Measurements from ENCODE around the gene TIAM2.

TIAM2 gene

GRCh38 chr6:155272353-155273232, 277.5 kb downstream of the TIAM2 start:
- TF ChIP-seq, protein P1, sequence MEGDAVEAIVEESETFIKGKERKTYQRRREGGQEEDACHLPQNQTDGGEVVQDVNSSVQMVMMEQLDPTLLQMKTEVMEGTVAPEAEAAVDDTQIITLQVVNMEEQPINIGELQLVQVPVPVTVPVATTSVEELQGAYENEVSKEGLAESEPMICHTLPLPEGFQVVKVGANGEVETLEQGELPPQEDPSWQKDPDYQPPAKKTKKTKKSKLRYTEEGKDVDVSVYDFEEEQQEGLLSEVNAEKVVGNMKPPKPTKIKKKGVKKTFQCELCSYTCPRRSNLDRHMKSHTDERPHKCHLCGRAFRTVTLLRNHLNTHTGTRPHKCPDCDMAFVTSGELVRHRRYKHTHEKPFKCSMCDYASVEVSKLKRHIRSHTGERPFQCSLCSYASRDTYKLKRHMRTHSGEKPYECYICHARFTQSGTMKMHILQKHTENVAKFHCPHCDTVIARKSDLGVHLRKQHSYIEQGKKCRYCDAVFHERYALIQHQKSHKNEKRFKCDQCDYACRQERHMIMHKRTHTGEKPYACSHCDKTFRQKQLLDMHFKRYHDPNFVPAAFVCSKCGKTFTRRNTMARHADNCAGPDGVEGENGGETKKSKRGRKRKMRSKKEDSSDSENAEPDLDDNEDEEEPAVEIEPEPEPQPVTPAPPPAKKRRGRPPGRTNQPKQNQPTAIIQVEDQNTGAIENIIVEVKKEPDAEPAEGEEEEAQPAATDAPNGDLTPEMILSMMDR (IDR thresholded peaks at IDR 0.05; ENCODE audit: poor library complexity, severe bottlenecking): no peak
- no peaks in the 10 kb centered on the region for H3K27me3 ChIP-seq (ENCODE audit: insufficient read depth, poor library complexity, severe bottlenecking)
- DNase-seq (ENCODE audit: low spot score): no peak
- ATAC-seq (ENCODE audit: low read depth): no peak
- H3K4me3 ChIP-seq (ENCODE audit: severe bottlenecking): no peak overlapping the region
- H3K27ac ChIP-seq (ENCODE audit: poor library complexity, severe bottlenecking): peak overlapping the region; percentile 57
- H3K4me1 ChIP-seq (ENCODE audit: insufficient read depth, poor library complexity, severe bottlenecking): peaks cover 30% of the 10 kb centered on the region
- no peaks in the 10 kb centered on the region for H3K9me3 ChIP-seq (ENCODE audit: severe bottlenecking)
- peaks cover 43% of the 10 kb centered on the region for H3K36me3 ChIP-seq (ENCODE audit: low read depth)

GRCh38 chr6:155273431-155273830, 278.3 kb downstream of the TIAM2 start:
- H3K27ac ChIP-seq (ENCODE audit: poor library complexity, severe bottlenecking): peak overlapping the region; percentile 57
- H3K9me3 ChIP-seq (ENCODE audit: severe bottlenecking): no peaks in the 10 kb centered on the region
- H3K27me3 ChIP-seq (ENCODE audit: insufficient read depth, poor library complexity, severe bottlenecking): no peaks in the 10 kb centered on the region
- peak; percentile 76 for ATAC-seq (ENCODE audit: low read depth)
- H3K36me3 ChIP-seq (ENCODE audit: low read depth): peaks cover 44% of the 10 kb centered on the region
- peaks cover 37% of the 10 kb centered on the region for H3K4me1 ChIP-seq (ENCODE audit: insufficient read depth, poor library complexity, severe bottlenecking)
- no peak overlapping the region for H3K4me3 ChIP-seq (ENCODE audit: severe bottlenecking)
- TF ChIP-seq, protein P1 (IDR thresholded peaks at IDR 0.05; ENCODE audit: poor library complexity, severe bottlenecking): no peak
- DNase-seq (ENCODE audit: low spot score): no peak

- H3K4me1 ChIP-seq (ENCODE audit: insufficient read depth, poor library complexity, severe bottlenecking): peaks cover 40% of the 10 kb centered on the region
- H3K27me3 ChIP-seq (ENCODE audit: insufficient read depth, poor library complexity, severe bottlenecking): no peaks in the 10 kb centered on the region
- peaks cover 47% of the 10 kb centered on the region for H3K36me3 ChIP-seq (ENCODE audit: low read depth)
- H3K27ac ChIP-seq (ENCODE audit: poor library complexity, severe bottlenecking): peak overlapping the region; percentile 57
- DNase-seq (ENCODE audit: low spot score): no peak
- no peaks in the 10 kb centered on the region for H3K9me3 ChIP-seq (ENCODE audit: severe bottlenecking)
- H3K4me3 ChIP-seq (ENCODE audit: severe bottlenecking): no peak overlapping the region
- ATAC-seq (ENCODE audit: low read depth): no peak
- TF ChIP-seq, protein P1 (IDR thresholded peaks at IDR 0.05; ENCODE audit: poor library complexity, severe bottlenecking): no peak
Measured at GRCh38 chr6:155274106-155274505, 279.0 kb downstream of the TIAM2 start.

DNA sequence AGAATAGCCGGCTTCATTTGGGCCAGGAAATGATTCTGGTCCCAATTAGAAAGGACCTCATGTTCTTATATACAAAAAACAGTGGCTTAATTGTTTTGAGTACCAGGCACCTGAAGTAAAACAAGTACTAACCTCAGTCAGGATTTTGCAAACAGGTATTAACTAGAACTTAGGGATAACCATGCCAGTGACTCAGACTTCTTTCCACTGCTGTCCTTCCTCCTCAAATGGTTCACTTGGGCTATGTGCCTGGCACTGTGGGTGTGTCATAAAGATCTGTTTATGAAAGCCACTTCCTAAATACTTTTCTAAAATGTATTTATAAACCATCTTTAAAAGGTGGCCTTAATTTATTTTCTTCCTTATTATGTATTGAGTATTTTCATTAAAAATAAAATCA, 279.4 kb downstream of the TIAM2 start:
- DNase-seq (ENCODE audit: low spot score) (no peak), ATAC-seq (ENCODE audit: low read depth) (peak; percentile 79)
- peaks cover 47% of the 10 kb centered on the region for H3K36me3 ChIP-seq (ENCODE audit: low read depth)
- TF ChIP-seq, protein P1 (IDR thresholded peaks at IDR 0.05; ENCODE audit: poor library complexity, severe bottlenecking): no peak
- peak overlapping the region; percentile 57 for H3K27ac ChIP-seq (ENCODE audit: poor library complexity, severe bottlenecking)
- H3K4me3 ChIP-seq (ENCODE audit: severe bottlenecking): no peak overlapping the region
- H3K27me3 ChIP-seq (ENCODE audit: insufficient read depth, poor library complexity, severe bottlenecking): no peaks in the 10 kb centered on the region
- H3K9me3 ChIP-seq (ENCODE audit: severe bottlenecking): no peaks in the 10 kb centered on the region
- H3K4me1 ChIP-seq (ENCODE audit: insufficient read depth, poor library complexity, severe bottlenecking): peaks cover 40% of the 10 kb centered on the region
